H1 (cell line): ENCODE measurements around the gene HDC. TPM values are rescaled to one million over a fixed set of nuclear protein-coding genes. Genes with fewer than 3 reads are reported as not detected.

ENCODE experiments used
- CTCF ChIA-PET: fragments of 300-600 bp; sonication (Branson Sonifier 250); formaldehyde crosslinking; loops from one replicate; lab custom pipeline; 2021; ENCODE audit not compliant: partially characterized antibody; lab: Charles Lee
- POLR2A ChIA-PET: fragments of 300-600 bp; sonication (Branson Sonifier 250); formaldehyde crosslinking; loops from one replicate; lab custom pipeline; 2021; ENCODE audit warnings: inconsistent platforms; ENCODE audit not compliant: partially characterized antibody; lab: Charles Lee
- DNase-seq, 2 experiments: peaks; one replicate each; pipeline versions ENCODE4 v3.0.0 to v3.0.0-alpha.2; 2010 to 2022; ENCODE audit warnings: low spot score in 2 of 2, low read depth in 1 of 2, mixed read lengths in 1 of 2
- FAIRE-seq: peaks from 2 replicates; lab custom pipeline; 2011; peaks lifted over from hg19 to GRCh38; lab: Jason Lieb, UNC
- H2AFZ ChIP-seq: 2 replicates; pipeline ENCODE4 v1.8.1; 2012; ENCODE audit warnings: low read length, inconsistent platforms
- H2AK5ac ChIP-seq: 2 replicates; pipeline ENCODE4 v1.6.1; 2013; ENCODE audit warnings: low read depth, low read length
- H2BK120ac ChIP-seq: replicated peaks from 2 replicates; pipeline ENCODE3; 2013; ENCODE audit warnings: low read depth, low read length, inconsistent platforms
- H2BK12ac ChIP-seq: 2 replicates; pipeline ENCODE4 v1.6.1; 2013; ENCODE audit warnings: low read depth, low read length
- H2BK15ac ChIP-seq: 2 replicates; pipeline ENCODE4 v1.6.1; 2013; ENCODE audit warnings: low read length
- H2BK20ac ChIP-seq: 2 replicates; pipeline ENCODE4 v1.6.1; 2013; ENCODE audit warnings: low read length
- H2BK5ac ChIP-seq: 2 replicates; pipeline ENCODE4 v1.6.1; 2013; ENCODE audit warnings: low read depth, low read length
- H3K14ac ChIP-seq: 2 replicates; pipeline ENCODE4 v1.6.1; 2013; ENCODE audit warnings: inconsistent platforms; ENCODE audit not compliant: insufficient read length
- H3K18ac ChIP-seq: 2 replicates; pipeline ENCODE4 v1.6.1; 2013; ENCODE audit warnings: low read length; ENCODE audit errors: extremely low read depth
- H3K23ac ChIP-seq: 2 replicates; pipeline ENCODE4 v1.6.1; 2013; ENCODE audit warnings: inconsistent platforms; ENCODE audit not compliant: insufficient read length
- H3K23me2 ChIP-seq: 2 replicates; pipeline ENCODE4 v1.6.1; 2013; ENCODE audit warnings: low read depth, low read length
- H3K27ac ChIP-seq: 2 replicates; pipeline ENCODE4 v1.6.1; 2011; ENCODE audit warnings: low read depth, low read length, inconsistent platforms
- H3K27me3 ChIP-seq, 4 experiments: replicated peaks in 1 of 4; 1 replicate in 1 of 4; 2 replicates in 3 of 4; pipeline versions ENCODE4 v1.6.1 to v1.8.1; 2011 to 2013; ENCODE audit warnings: low read length in 3 of 4, mild to moderate bottlenecking in 3 of 4, inconsistent platforms in 2 of 4, mixed read lengths in 2 of 4, moderate library complexity in 1 of 4; ENCODE audit not compliant: control insufficient read depth in 3 of 4, insufficient read depth in 3 of 4; ENCODE audit errors: extremely low read depth in 1 of 4
- H3K36me3 ChIP-seq, 4 experiments: 2 replicates each; pipeline versions ENCODE4 v1.6.1 to v1.8.1; 2011 to 2013; ENCODE audit warnings: mild to moderate bottlenecking in 4 of 4, low read length in 3 of 4, moderate library complexity in 2 of 4, control low read depth in 1 of 4, inconsistent platforms in 1 of 4; ENCODE audit not compliant: insufficient read depth in 4 of 4, control insufficient read depth in 2 of 4
- H3K4ac ChIP-seq: replicated peaks from 2 replicates; pipeline ENCODE3; 2013; ENCODE audit warnings: low read length, low read depth, mixed read lengths, inconsistent platforms; ENCODE audit not compliant: insufficient read length
- H3K4me1 ChIP-seq, 4 experiments: replicated peaks in 1 of 4; 1 replicate in 1 of 4; 2 replicates in 3 of 4; pipeline versions ENCODE4 v1.6.1 to v1.8.1; 2011 to 2013; ENCODE audit warnings: low read length in 3 of 4, inconsistent platforms in 2 of 4, mixed read lengths in 1 of 4; ENCODE audit not compliant: insufficient read depth in 4 of 4, control insufficient read depth in 3 of 4
- H3K4me2 ChIP-seq, 2 experiments: 2 replicates each; pipeline versions ENCODE4 v1.6.1 to v1.8.1; 2011 to 2013; ENCODE audit warnings: low read depth in 2 of 2, low read length in 2 of 2, control low read depth in 1 of 2, inconsistent platforms in 1 of 2, mild to moderate bottlenecking in 1 of 2; ENCODE audit not compliant: insufficient read depth in 1 of 2
- H3K4me3 ChIP-seq, 4 experiments: fragments of 200-600, 300-600 bp in 1 of 4; sonication (generic), shearing (Covaris generic), sonication (Bioruptor Twin) in 1 of 4; 2 replicates each; pipeline versions ENCODE4 v1.5.1 to v1.8.1; 2011 to 2016; ENCODE audit warnings: low read length in 4 of 4, low read depth in 3 of 4, control low read depth in 2 of 4, inconsistent platforms in 2 of 4, mild to moderate bottlenecking in 2 of 4, mixed read lengths in 1 of 4, moderate library complexity in 1 of 4; ENCODE audit not compliant: insufficient read depth in 2 of 4; ENCODE audit errors: extremely low read depth in 1 of 4
- H3K56ac ChIP-seq: replicated peaks from 2 replicates; pipeline ENCODE3; 2013; ENCODE audit warnings: low read depth, mild to moderate bottlenecking, mixed read lengths, low read length, inconsistent platforms; ENCODE audit not compliant: insufficient read length
- H3K79me1 ChIP-seq: 2 replicates; pipeline ENCODE4 v1.6.1; 2013; ENCODE audit warnings: low read depth, low read length, control low read depth
- H3K79me2 ChIP-seq, 2 experiments: 2 replicates each; pipeline versions ENCODE4 v1.6.1 to v1.8.1; 2012 to 2013; ENCODE audit warnings: low read length in 2 of 2, mild to moderate bottlenecking in 2 of 2, inconsistent platforms in 1 of 2; ENCODE audit not compliant: insufficient read depth in 2 of 2, control insufficient read depth in 1 of 2
- H3K9ac ChIP-seq, 4 experiments: replicated peaks in 1 of 4; 1 replicate in 1 of 4; 2 replicates in 3 of 4; pipeline versions ENCODE4 v1.6.1 to v1.8.1; 2011 to 2013; ENCODE audit warnings: low read depth in 3 of 4, low read length in 3 of 4, control low read depth in 2 of 4, mild to moderate bottlenecking in 2 of 4, moderate library complexity in 2 of 4, inconsistent platforms in 1 of 4; ENCODE audit errors: extremely low read depth in 1 of 4
- H3K9me3 ChIP-seq, 2 experiments: 2 replicates each; pipeline versions ENCODE4 v1.6.1 to v1.8.1; 2012 to 2013; ENCODE audit warnings: mild to moderate bottlenecking in 2 of 2, moderate library complexity in 2 of 2, control low read depth in 1 of 2, inconsistent platforms in 1 of 2, low read depth in 1 of 2, low read length in 1 of 2, mixed read lengths in 1 of 2; ENCODE audit not compliant: insufficient read depth in 2 of 2
- H4K20me1 ChIP-seq, 2 experiments: replicated peaks in 1 of 2; 2 replicates each; pipeline versions ENCODE3 to v1.8.1; 2011 to 2013; ENCODE audit warnings: inconsistent platforms in 2 of 2, low read length in 2 of 2, mild to moderate bottlenecking in 1 of 2; ENCODE audit not compliant: insufficient read depth in 2 of 2, control insufficient read depth in 1 of 2
- H4K5ac ChIP-seq: 2 replicates; pipeline ENCODE4 v1.6.1; 2013; ENCODE audit warnings: low read length, low read depth, mixed read lengths, inconsistent platforms; ENCODE audit not compliant: insufficient read length
- H4K8ac ChIP-seq: 2 replicates; pipeline ENCODE4 v1.8.0; 2013; ENCODE audit warnings: mild to moderate bottlenecking, moderate library complexity, low read length, inconsistent platforms; ENCODE audit not compliant: insufficient read depth; ENCODE audit errors: extremely low read depth
- H4K91ac ChIP-seq: replicated peaks from 2 replicates; pipeline ENCODE3; 2013; ENCODE audit warnings: low read length, mixed read lengths, inconsistent platforms; ENCODE audit not compliant: insufficient read length
- CBX5 ChIP-seq: fragments of 300-800, 300-1000 bp; sonication (generic); IDR thresholded peaks from 2 replicates; pipeline ENCODE4 v1.7.1; 2016; ENCODE audit warnings: antibody characterized with exemption, low read length, low read depth
- CEBPB ChIP-seq: IDR thresholded peaks from 2 replicates; pipeline ENCODE4 v1.6.1; 2012; ENCODE audit warnings: low read depth, low read length
- EP300 ChIP-seq, 2 experiments: IDR thresholded peaks; 1 replicate in 1 of 2; 2 replicates in 1 of 2; pipeline ENCODE4 v1.6.1; 2011 to 2012; ENCODE audit warnings: low read depth in 2 of 2, low read length in 2 of 2, mild to moderate bottlenecking in 2 of 2, borderline replicate concordance in 1 of 2, inconsistent platforms in 1 of 2, moderate library complexity in 1 of 2
- GABPA ChIP-seq: IDR thresholded peaks from 2 replicates; pipeline ENCODE4 v1.6.1; 2011; ENCODE audit warnings: mild to moderate bottlenecking, low read length, moderate library complexity, borderline replicate concordance; ENCODE audit not compliant: insufficient read depth
- KDM4A ChIP-seq: IDR thresholded peaks from one replicate; pipeline ENCODE4 v1.7.1; 2012; ENCODE audit warnings: low read depth, mild to moderate bottlenecking, moderate library complexity, low read length, inconsistent platforms; ENCODE audit not compliant: severe bottlenecking
- MAFK ChIP-seq: IDR thresholded peaks from 2 replicates; pipeline ENCODE4 v1.6.1; 2012; ENCODE audit warnings: low read depth, mild to moderate bottlenecking, improper control_type of control experiment, low read length
- MAX ChIP-seq: IDR thresholded peaks from 2 replicates; pipeline ENCODE4 v1.6.1; 2012; ENCODE audit warnings: inconsistent platforms
- RFX5 ChIP-seq: IDR thresholded peaks from 2 replicates; pipeline ENCODE4 v1.6.1; 2011; ENCODE audit warnings: low read depth, low read length, improper control_type of control experiment, borderline replicate concordance
- RXRA ChIP-seq: IDR thresholded peaks from 2 replicates; pipeline ENCODE4 v1.6.1; 2011; ENCODE audit warnings: low read depth, mild to moderate bottlenecking, low read length, moderate library complexity; ENCODE audit not compliant: insufficient read depth
- SIN3A ChIP-seq, 2 experiments: IDR thresholded peaks in 1 of 2; conservative IDR thresholded peaks in 1 of 2; 2 replicates each; pipeline ENCODE4 v1.6.1; 2011 to 2012; ENCODE audit warnings: low read length in 2 of 2, improper control_type of control experiment in 1 of 2, low read depth in 1 of 2, mild to moderate bottlenecking in 1 of 2
- SP4 ChIP-seq: IDR thresholded peaks from 2 replicates; pipeline ENCODE4 v1.6.1; 2012; ENCODE audit warnings: low read length, inconsistent platforms
- SRF ChIP-seq: IDR thresholded peaks from 2 replicates; pipeline ENCODE4 v1.6.1; 2011; ENCODE audit warnings: mild to moderate bottlenecking, low read depth, low read length, moderate library complexity
- SUZ12 ChIP-seq: fragments of 200-600 bp; sonication (generic); IDR thresholded peaks from 2 replicates; pipeline ENCODE4 v1.6.1; 2012; ENCODE audit warnings: mild to moderate bottlenecking, inconsistent platforms, low read length, moderate library complexity, mixed read lengths
- TAF7 ChIP-seq: optimal IDR thresholded peaks from 2 replicates; pipeline ENCODE3; 2011; ENCODE audit warnings: low read depth, mild to moderate bottlenecking, inconsistent platforms, low read length, moderate library complexity, borderline replicate concordance
- TBP ChIP-seq: IDR thresholded peaks from 2 replicates; pipeline ENCODE4 v1.6.1; 2011; ENCODE audit warnings: low read depth, low read length, improper control_type of control experiment
- TEAD4 ChIP-seq: IDR thresholded peaks from 2 replicates; pipeline ENCODE4 v1.6.1; 2012; ENCODE audit warnings: low read depth, low read length, inconsistent platforms, mixed read lengths
- polyA plus RNA-seq, 7 experiments: library from polyadenylated mRNA; depleted of rRNA in 3 of 7; stranded (reverse) in 5 of 7; unstranded in 2 of 7; fragments of >200 nt in 5 of 7; fragments of 200-250 nt in 2 of 7; gene quantifications; 1 replicate in 5 of 7; 2 replicates in 1 of 7; 4 replicates in 1 of 7; pipeline versions ENCODE4 v1.2.1 to v1.2.3, GENCODE V29; 2011 to 2013; ENCODE audit warnings: missing spikeins in 2 of 7, mixed read lengths in 2 of 7
- total RNA-seq: library from RNA; stranded (reverse); fragmentation: NEBNext Ultra II Directional; extraction: Animal tissue kit (Norgen Biotek cat#: 25700); gene quantifications from 2 replicates; pipeline ENCODE4 v1.2.1, GENCODE V29; 2021

HDC gene
- total and polyA plus RNA-seq, 2 of the 8 experiments (the other 6 are each of a cell fraction or from before 2014, with no cell fraction given) = 0.20 to 0.22 TPM

DNA sequence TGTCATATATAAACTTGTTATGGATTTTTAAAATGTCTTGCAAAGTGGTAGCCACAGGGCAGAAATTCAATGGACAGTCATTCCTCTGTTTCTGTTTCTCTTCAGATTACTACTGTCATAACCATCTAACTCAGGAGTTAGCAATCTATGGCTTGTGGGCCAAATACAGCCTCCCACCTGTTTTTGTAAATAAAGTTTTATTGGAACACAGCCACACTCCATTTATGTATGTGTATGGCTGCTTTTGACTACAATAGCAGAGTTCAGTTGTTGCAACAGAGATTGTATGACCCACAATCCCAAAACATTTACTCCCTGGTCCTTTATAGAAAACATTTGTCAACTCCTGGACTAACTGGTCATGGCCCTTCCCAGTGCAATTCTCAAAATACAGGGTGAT is 63.5 kb downstream of the HDC start:
- no peak overlapping the region for H2AFZ ChIP-seq
- H3K36me3 ChIP-seq = peaks cover 0 to 4% (median 0%) of the 10 kb centered on the region in 4 experiments; a peak in 1 of 8 replicates
- FAIRE-seq (no peak), DNase-seq (no peak)
- no peak overlapping the region for H2BK120ac ChIP-seq
- H2BK12ac ChIP-seq = no peak overlapping the region
- CTCF ChIA-PET = no interaction called here
- H3K9ac ChIP-seq = no peak overlapping the region
- no peaks in the 10 kb centered on the region for H3K23me2 ChIP-seq
- no peaks in the 10 kb centered on the region for H3K27me3 ChIP-seq
- H2BK20ac ChIP-seq = no peak overlapping the region
- H3K14ac ChIP-seq = no peak overlapping the region
- no peak overlapping the region for H3K4me2 ChIP-seq
- no peaks in the 10 kb centered on the region for H3K4me1 ChIP-seq
- H2BK5ac ChIP-seq = no peak overlapping the region
- no peak overlapping the region for H2BK15ac ChIP-seq
- no peaks in the 10 kb centered on the region for H4K20me1 ChIP-seq
- H3K9me3 ChIP-seq = no peaks in the 10 kb centered on the region
- no peak overlapping the region for H4K91ac ChIP-seq
- no peak overlapping the region for H2AK5ac ChIP-seq
- H3K18ac ChIP-seq = no peak overlapping the region
- H4K8ac ChIP-seq = no peak overlapping the region
- POLR2A ChIA-PET = no interaction called here
- no peak overlapping the region for H4K5ac ChIP-seq
- no peak overlapping the region for H3K56ac ChIP-seq
- no peak overlapping the region for H3K27ac ChIP-seq
- no peaks in the 10 kb centered on the region for H3K79me2 ChIP-seq
- no peaks in the 10 kb centered on the region for H3K79me1 ChIP-seq
- no peak overlapping the region for H3K23ac ChIP-seq
- H3K4ac ChIP-seq = no peak overlapping the region
- H3K4me3 ChIP-seq = no peak overlapping the region
- no peak for TF ChIP-seq TEAD4
- no peak for TF ChIP-seq KDM4A
- TF ChIP-seq RXRA = no peak
- no peak for TF ChIP-seq MAX
- TF ChIP-seq CEBPB = no peak
- no peak for TF ChIP-seq SUZ12
- no peak for TF ChIP-seq RFX5
- no peak for TF ChIP-seq GABPA
- no peak for TF ChIP-seq SP4
- no peak for TF ChIP-seq TAF7
- TF ChIP-seq TBP = no peak
- TF ChIP-seq MAFK = no peak
- TF ChIP-seq SRF = no peak
- no peak for TF ChIP-seq SIN3A (conservative IDR thresholded peaks at IDR 0.05 in 1 of 2, IDR thresholded peaks at IDR 0.05 in 1 of 2; ENCODE audit: low read depth in 1 of 2, low read length in 2 of 2)
- no peak for TF ChIP-seq CBX5
- no peak for TF ChIP-seq EP300 (IDR thresholded peaks at IDR 0.05; ENCODE audit: borderline replicate concordance in 1 of 2, low read depth in 2 of 2, low read length in 2 of 2)
